ENCODE measurements around the gene PEX5. TPM values are rescaled to one million over a fixed set of nuclear protein-coding genes. Genes with fewer than 3 reads are reported as not detected.
"Not testable (repeated sequence)": the region's sequence is repeated elsewhere in the genome, so short reads cannot be mapped to it uniquely, and the experiment has no call there.

The PEX5 gene
- total RNA-seq, 1 experiment from 2014 or later, result 49.4 TPM

DNA sequence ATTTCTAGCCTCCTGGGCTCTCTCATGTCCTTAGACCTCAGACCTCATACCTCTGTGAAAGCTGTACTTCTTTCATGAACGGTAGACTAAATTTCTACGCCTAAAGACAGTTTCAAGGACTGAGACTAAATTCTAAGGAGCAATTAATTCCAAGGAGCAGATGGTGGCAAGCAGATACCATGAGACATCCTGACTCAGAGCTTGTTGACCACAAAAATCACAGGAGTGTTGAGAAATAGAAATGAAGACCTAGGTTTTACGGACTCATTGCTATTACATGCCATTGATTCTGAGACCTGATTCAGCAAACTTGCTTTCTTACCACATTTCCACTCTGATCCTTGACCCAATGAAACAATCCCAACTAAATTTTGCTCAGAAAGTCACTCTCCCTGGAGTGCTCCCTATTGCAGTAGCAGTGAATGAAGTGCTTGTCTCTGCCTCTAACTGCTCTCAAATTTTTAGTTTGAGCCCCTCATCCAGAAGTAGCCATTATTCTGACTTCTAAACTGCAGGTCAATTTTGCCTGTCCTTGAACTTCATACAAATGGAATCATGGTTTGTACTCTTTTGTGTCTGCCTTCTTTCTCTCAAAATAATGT is 52.0 kb downstream of the PEX5 start:
- intact Hi-C loops (cut with micrococcal nuclease), result no loop called here
- no peaks in the 10 kb centered on the region for H3K27me3 Mint-ChIP-seq (ENCODE audit: insufficient read depth, unreplicated experiment)
- DNase-seq (ENCODE audit: unreplicated experiment), result peak; percentile 75
- TF ChIP-seq, protein P1, sequence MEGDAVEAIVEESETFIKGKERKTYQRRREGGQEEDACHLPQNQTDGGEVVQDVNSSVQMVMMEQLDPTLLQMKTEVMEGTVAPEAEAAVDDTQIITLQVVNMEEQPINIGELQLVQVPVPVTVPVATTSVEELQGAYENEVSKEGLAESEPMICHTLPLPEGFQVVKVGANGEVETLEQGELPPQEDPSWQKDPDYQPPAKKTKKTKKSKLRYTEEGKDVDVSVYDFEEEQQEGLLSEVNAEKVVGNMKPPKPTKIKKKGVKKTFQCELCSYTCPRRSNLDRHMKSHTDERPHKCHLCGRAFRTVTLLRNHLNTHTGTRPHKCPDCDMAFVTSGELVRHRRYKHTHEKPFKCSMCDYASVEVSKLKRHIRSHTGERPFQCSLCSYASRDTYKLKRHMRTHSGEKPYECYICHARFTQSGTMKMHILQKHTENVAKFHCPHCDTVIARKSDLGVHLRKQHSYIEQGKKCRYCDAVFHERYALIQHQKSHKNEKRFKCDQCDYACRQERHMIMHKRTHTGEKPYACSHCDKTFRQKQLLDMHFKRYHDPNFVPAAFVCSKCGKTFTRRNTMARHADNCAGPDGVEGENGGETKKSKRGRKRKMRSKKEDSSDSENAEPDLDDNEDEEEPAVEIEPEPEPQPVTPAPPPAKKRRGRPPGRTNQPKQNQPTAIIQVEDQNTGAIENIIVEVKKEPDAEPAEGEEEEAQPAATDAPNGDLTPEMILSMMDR (IDR thresholded peaks at IDR 0.05; ENCODE audit: unreplicated experiment), result no peak
- H3K27ac Mint-ChIP-seq (ENCODE audit: low read depth, unreplicated experiment), result peak overlapping the region; percentile 67
- ChIA-PET CTCF (interaction anchor here (0.9 to 1.6 kb wide), 3 partner anchors 21 to 219 kb away, joined by 3 to 8 read pairs (median 4); no protein-coding TSS in a partner anchor), POLR2A (interaction anchor here (0.5 to 2.7 kb wide), 3 partner anchors 16 to 273 kb away, joined by 3 to 9 read pairs (median 3); no protein-coding TSS in a partner anchor)
- peaks cover 14% of the 10 kb centered on the region for H3K4me1 Mint-ChIP-seq (ENCODE audit: insufficient read depth, unreplicated experiment)
- no peaks in the 10 kb centered on the region for H3K36me3 Mint-ChIP-seq (ENCODE audit: insufficient read depth, unreplicated experiment)
- BruUV-seq (replicated peaks), result no TSS peak
- no peaks in the 10 kb centered on the region for H3K9me3 Mint-ChIP-seq (ENCODE audit: unreplicated experiment)
- H3K4me3 Mint-ChIP-seq (ENCODE audit: unreplicated experiment), result no peak overlapping the region

DNA sequence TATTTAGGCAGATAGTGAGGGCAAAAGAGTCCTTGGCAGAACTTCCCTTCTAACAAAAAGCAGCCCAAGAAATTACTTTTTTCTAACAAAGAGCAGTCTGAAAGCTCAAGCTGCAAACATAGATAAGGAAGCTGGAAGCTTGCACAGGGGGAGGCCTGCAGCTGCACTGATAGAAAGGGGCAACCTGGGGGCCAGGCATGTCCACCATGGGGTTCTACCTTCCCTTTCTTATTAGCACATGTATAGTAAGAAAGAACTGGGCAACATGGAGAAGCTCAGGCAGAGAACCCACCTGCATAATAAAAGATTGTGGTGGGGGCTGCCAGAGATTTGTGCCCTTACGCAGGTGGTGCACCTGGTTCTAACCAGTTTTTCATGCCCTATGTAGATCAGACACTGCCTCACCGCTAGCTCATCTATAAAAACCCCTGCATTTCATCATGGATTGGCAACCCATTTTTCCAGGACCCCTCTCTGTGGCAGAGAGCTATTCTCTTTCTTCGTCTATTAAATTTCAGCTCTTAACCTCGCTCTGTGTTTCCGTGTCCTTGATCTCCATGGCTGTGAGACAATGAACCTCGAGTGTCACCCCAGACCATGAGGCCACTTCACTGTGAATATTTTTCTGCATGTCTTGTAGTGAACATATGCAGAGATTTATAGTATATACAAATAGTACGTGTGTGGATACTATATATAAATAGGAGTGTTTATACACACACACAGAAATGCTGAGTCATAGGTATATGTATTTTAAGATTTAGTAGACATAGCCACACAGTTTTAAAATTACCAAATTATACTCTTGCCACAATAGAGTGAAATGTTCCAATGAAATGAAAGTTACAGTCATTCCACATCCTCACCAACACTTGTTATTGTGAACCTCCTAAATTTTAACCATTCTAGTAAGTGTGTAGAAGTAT is 53.0 kb downstream of the PEX5 start:
- TF ChIP-seq, protein P1 (IDR thresholded peaks at IDR 0.05; ENCODE audit: unreplicated experiment), result no peak
- CTCF ChIA-PET, result interaction anchor here (0.6 to 1.2 kb wide), 2 partner anchors 37 to 218 kb away, joined by 3 to 8 read pairs; no protein-coding TSS in a partner anchor
- Mint-ChIP-seq H3K4me3 (ENCODE audit: unreplicated experiment) (no peak overlapping the region), H3K36me3 (ENCODE audit: insufficient read depth, unreplicated experiment) (no peaks in the 10 kb centered on the region), H3K9me3 (ENCODE audit: unreplicated experiment) (no peaks in the 10 kb centered on the region), H3K27ac (ENCODE audit: low read depth, unreplicated experiment) (no peak overlapping the region), H3K27me3 (ENCODE audit: insufficient read depth, unreplicated experiment) (no peaks in the 10 kb centered on the region), H3K4me1 (ENCODE audit: insufficient read depth, unreplicated experiment) (peaks cover 14% of the 10 kb centered on the region)
- no TSS peak for BruUV-seq (replicated peaks)
- POLR2A ChIA-PET, result interaction anchor here (0.6 to 2.7 kb wide), 2 partner anchors 23 to 429 kb away, joined by 3 to 9 read pairs; no protein-coding TSS in a partner anchor
- intact Hi-C loops (cut with micrococcal nuclease), result no loop called here
- DNase-seq (ENCODE audit: unreplicated experiment), result no peak

DNA sequence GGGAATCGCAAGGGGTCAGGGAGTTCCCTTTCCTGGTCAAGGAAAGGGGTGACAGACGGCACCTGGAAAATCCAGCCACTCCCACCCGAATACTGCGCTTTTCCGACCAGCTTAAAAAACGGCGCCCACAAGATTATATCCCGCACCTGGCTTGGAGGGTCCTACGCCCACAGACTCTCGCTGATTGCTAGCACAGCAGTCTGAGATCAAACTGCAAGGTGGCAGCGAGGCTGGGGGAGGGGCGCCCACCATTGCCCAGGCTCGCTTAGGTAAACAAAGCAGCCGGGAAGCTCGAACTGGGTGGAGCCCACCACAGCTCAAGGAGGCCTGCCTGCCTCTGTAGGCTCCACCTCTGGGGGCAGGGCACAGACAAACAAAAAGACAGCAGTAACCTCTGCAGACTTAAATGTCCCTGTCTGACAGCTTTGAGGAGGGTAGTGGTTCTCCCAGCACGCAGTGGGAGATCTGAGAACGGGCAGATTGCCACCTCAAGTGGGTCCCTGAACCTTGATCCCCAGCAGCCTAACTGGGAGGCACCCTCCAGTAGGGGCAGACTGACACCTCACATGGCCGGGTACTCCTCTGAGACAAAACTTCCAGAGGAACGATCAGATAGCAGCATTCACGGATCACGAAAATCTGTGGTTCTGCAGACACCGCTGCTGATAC is 62.0 kb downstream of the PEX5 start:
- intact Hi-C loops (cut with micrococcal nuclease); H3K36me3 Mint-ChIP-seq (ENCODE audit: insufficient read depth, unreplicated experiment); BruUV-seq (replicated peaks); H3K4me1 Mint-ChIP-seq (ENCODE audit: insufficient read depth, unreplicated experiment); DNase-seq (ENCODE audit: unreplicated experiment); POLR2A ChIA-PET; H3K27me3 Mint-ChIP-seq (ENCODE audit: insufficient read depth, unreplicated experiment); H3K27ac Mint-ChIP-seq (ENCODE audit: low read depth, unreplicated experiment); H3K4me3 Mint-ChIP-seq (ENCODE audit: unreplicated experiment); H3K9me3 Mint-ChIP-seq (ENCODE audit: unreplicated experiment): not testable (repeated sequence)
- CTCF ChIA-PET, result interaction anchor here (0.6 to 0.7 kb wide), 2 partner anchors 16 to 89 kb away, joined by 3 read pairs; no protein-coding TSS in a partner anchor

DNA sequence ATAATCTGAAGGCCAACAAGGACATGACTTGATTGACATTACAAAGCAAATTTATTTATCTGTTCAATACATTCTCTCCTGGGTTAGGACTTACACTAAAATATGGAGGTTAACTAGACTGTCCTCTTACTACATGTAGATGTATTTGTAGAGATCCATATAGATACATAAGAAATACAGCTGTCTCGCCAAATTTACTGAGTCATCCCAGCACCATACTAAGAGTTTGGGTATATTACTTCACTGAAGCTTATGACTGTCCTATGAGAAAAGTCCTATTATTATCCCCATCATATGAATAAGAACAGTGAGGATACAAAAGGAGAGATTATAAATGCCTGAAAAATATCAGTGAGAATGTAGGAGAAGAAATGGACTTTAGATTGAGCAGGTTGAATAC is 69.6 kb downstream of the PEX5 start:
- H3K36me3 Mint-ChIP-seq (ENCODE audit: insufficient read depth, unreplicated experiment), result no peaks in the 10 kb centered on the region
- no TSS peak for BruUV-seq (replicated peaks)
- H3K27ac Mint-ChIP-seq (ENCODE audit: low read depth, unreplicated experiment), result no peak overlapping the region
- ChIA-PET POLR2A (no interaction called here), CTCF (no interaction called here)
- DNase-seq (ENCODE audit: unreplicated experiment), result peak; percentile 18
- no peaks in the 10 kb centered on the region for H3K27me3 Mint-ChIP-seq (ENCODE audit: insufficient read depth, unreplicated experiment)
- intact Hi-C loops (cut with micrococcal nuclease), result no loop called here
- no peaks in the 10 kb centered on the region for H3K4me1 Mint-ChIP-seq (ENCODE audit: insufficient read depth, unreplicated experiment)
- TF ChIP-seq, protein P1 (IDR thresholded peaks at IDR 0.05; ENCODE audit: unreplicated experiment), result no peak
- no peaks in the 10 kb centered on the region for H3K9me3 Mint-ChIP-seq (ENCODE audit: unreplicated experiment)
- H3K4me3 Mint-ChIP-seq (ENCODE audit: unreplicated experiment), result no peak overlapping the region

Other genes starting within 250 kb of the PEX5 start
- gene RNU7-1, start 245.9 kb upstream of the PEX5 start, total RNA-seq (2022), result not detected in 2 replicates
- 176 and 196 TPM in 2 replicates for gene C12orf57, start 245.7 kb upstream of the PEX5 start, total RNA-seq (2022)
- 10.3 and 13.2 TPM in 2 replicates for gene PTPN6, start 238.3 kb upstream of the PEX5 start, total RNA-seq (2022)
- 249 and 305 TPM in 2 replicates for gene PHB2, start 219.0 kb upstream of the PEX5 start, total RNA-seq (2022)
- 66.5 and 93.8 TPM in 2 replicates for gene EMG1, start 218.8 kb upstream of the PEX5 start, total RNA-seq (2022)
- 14.4 and 15.4 TPM in 2 replicates for gene LPCAT3, start 171.2 kb upstream of the PEX5 start, total RNA-seq (2022)
- gene C1S, start 129.0 kb upstream of the PEX5 start, total RNA-seq (2022), result 6.0 and 11.5 TPM in 2 replicates
- gene C1R, start 97.2 kb upstream of the PEX5 start, total RNA-seq (2022), result 13.1 and 16.7 TPM in 2 replicates
- gene C1RL, start 80.5 kb upstream of the PEX5 start, total RNA-seq (2022), result 49.8 and 55.7 TPM in 2 replicates
- gene RBP5, start 60.8 kb upstream of the PEX5 start, total RNA-seq (2022), result not detected in 2 replicates
- 34.6 and 40.2 TPM in 2 replicates for gene CLSTN3, start 59.3 kb upstream of the PEX5 start, total RNA-seq (2022)
- gene ACSM4, start 114.4 kb downstream of the PEX5 start, total RNA-seq (2022), result not detected in 2 replicates

Data from MCF 10A (cell line).